Keratinocyte (primary cell): ENCODE results near the gene EEF1AKMT1.
"Not testable (repeated sequence)": the region's sequence is repeated elsewhere in the genome, so short reads cannot be mapped to it uniquely, and the experiment has no call there.

Source experiments
- CTCF ChIP-seq, 3 experiments: IDR thresholded peaks in 1 of 3; conservative IDR thresholded peaks in 1 of 3; optimal IDR thresholded peaks in 1 of 3; 2 replicates in 2 of 3; 3 replicates in 1 of 3; pipeline versions ENCODE3 to v1.5.1; 2011; ENCODE audit warnings: low read length in 3 of 3, mild to moderate bottlenecking in 3 of 3, moderate library complexity in 2 of 3, control low read depth in 1 of 3, inconsistent platforms in 1 of 3; ENCODE audit not compliant: insufficient read depth in 2 of 3; ENCODE audit errors: extremely low read depth in 1 of 3
- EZH2 ChIP-seq: IDR thresholded peaks from one replicate; pipeline ENCODE4 v1.6.1; 2012; ENCODE audit warnings: inconsistent platforms, mild to moderate bottlenecking, low read length, moderate library complexity

GRCh38 chr13:20681481-20681880 lies 92.3 kb downstream of the EEF1AKMT1 start:
- TF ChIP-seq CTCF (optimal IDR thresholded peaks at IDR 0.05 in 1 of 3, IDR thresholded peaks at IDR 0.05 in 1 of 3, conservative IDR thresholded peaks at IDR 0.05 in 1 of 3; ENCODE audit: extremely low read depth in 1 of 3, insufficient read depth in 2 of 3, low read length in 3 of 3); EZH2: not testable (repeated sequence)
